Measurements from ENCODE around the gene CCDC200.
"Not testable (repeated sequence)": the region's sequence is repeated elsewhere in the genome, so short reads cannot be mapped to it uniquely, and the experiment has no call there.

Gene CCDC200

DNA sequence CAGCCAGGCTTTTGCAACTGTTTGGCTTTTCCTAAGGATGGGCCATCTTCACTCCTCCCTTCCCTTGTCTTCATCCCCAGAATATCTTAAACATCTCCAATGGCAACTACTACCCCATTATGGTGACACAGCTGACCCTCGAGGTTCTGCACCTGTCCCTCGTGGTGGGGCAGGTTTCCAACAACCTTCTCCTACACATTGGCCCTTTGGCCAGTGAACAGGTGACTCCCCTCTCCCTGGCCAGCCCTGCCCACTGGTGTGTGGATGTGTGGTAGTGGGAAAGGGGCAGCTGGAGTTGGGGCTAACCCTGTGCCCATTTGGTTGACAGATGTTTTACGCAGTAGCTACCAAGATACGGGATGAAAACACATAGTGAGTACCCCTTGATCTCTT, 12.1 kb downstream of the CCDC200 start:
- DNase-seq (ENCODE audit: low read depth): no peak

DNA sequence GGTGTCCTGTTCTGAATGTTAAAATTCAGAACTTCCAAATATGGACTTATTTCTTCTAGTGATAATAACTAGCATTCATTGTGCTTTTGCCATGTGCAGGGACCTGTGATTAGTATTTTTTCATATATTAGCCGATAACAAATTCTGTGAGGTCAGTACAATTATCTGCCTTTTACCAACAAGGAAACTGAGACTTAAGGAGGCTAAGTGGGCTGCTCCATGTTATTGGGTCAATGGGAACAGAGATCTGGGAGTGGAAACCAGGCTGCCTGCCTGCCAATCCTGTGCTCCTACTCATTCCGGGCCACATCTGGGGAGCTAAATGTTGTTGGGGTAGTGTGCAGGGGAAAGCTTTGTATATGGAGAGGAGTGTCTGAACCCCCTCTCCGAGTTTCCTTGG, 13.1 kb downstream of the CCDC200 start:
- no peak for DNase-seq (ENCODE audit: low read depth)

DNA sequence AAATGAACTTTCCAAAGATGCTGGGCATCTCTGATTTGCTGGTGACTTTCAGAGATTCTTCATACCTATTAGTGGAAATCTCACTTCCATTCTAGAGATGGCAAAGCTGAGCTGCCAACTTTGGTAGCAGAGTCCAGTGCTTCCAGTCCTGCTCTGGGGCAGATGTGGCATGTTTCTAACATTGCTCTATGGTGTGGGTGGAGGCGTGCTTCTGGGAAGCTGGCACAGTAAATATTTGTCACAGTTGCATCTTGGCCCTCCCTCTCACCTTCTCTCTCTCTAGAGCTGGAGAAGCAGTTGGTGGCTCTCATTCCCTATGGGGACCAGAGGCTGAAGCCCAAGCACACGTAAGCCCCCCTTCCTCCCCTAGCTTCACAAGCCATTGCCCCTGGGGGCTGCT, 14.9 kb downstream of the CCDC200 start:
- DNase-seq (ENCODE audit: low read depth): no peak

- DNase-seq (ENCODE audit: low read depth): no peak
These were observed 15.6 kb downstream of the CCDC200 start for GRCh38 chr17:43212641-43213490.

DNA sequence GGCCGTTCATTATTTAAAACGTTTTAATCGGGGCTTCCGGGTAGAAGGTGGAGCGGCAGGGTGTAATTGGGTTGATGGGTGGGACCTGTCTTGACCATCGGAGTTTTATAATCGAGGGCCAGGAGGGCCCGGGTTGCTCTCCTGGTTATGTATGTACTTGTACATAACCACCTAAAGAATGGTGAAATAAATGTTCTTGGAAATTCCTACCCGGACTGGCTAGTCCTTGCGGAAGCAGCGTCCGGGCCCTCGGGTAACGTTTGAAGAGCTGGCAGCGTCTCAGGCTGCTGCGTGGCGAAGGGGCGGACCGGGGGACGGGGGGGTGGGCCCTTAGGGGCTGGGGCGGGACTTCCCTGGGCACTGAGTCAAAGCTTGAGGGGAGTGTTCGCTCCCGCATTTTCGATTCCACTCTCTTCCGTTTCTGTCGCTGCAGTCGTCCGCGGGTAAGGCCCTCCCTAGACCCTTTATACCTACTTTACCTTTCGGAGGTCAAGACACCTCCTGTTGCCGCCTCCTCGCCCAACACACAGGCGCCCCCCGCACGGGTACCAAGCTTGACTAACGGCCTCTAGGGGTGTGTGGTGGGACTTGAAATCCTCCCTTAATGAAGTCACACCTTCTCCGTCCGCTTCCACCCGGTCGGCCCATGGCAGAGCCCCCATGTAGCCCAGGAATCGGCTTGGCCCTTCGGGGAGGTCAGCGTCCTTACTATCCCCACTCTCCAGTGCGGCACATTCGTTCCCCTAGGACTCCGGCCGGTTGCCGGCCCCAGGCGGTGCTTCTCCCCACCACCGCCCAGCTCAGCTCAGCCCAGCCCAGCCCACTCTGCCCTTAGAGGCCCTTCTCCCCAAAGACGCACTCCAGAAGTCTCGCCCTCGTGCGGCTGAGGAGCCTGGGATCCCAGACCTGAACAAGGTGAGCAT, 16.7 kb downstream of the CCDC200 start, which contains the start of gene TMEM106A:
TMEM106A (plus strand) TSS at position 396 of the 923 bp plus-strand sequence. CDS start 1,167 bp downstream, outside the sequence.
- peak; percentile 76 for DNase-seq (ENCODE audit: low read depth)

GRCh38 chr17:43211123-43211479, 17.3 kb downstream of the CCDC200 start:
- no peak for DNase-seq (ENCODE audit: low read depth)

GRCh38 chr17:43210576-43210975, 17.8 kb downstream of the CCDC200 start:
- DNase-seq (ENCODE audit: low read depth): no peak

- not testable (repeated sequence) for DNase-seq (ENCODE audit: low read depth)
These were observed 25.4 kb downstream of the CCDC200 start for GRCh38 chr17:43203013-43203412.

- DNase-seq (ENCODE audit: low read depth): no peak
These were observed 28.3 kb downstream of the CCDC200 start for GRCh38 chr17:43200127-43200526.

- no peak for DNase-seq (ENCODE audit: low read depth)
These were observed 28.8 kb downstream of the CCDC200 start for GRCh38 chr17:43199633-43200032.

GRCh38 chr17:43193251-43193650, 35.2 kb downstream of the CCDC200 start:
- no peak for DNase-seq (ENCODE audit: low read depth)

DNA sequence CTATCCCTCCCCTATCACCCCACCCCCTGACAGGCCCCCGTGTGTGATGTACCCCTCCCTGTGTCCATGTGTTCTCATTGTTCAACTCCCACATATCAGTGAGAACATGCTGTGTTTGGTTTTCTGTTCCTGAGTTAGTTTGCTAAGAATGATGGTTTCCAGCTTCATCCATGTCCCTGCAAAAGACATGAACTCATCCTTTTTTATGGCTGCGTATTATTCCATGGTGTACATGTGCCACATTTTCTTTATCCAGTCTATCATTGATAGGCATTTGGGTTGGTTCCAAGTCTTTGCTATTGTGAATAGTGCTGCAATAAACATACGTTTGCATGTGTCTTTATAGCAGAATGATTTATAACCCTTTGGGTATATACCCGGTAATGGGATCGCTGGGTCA, 41.8 kb downstream of the CCDC200 start:
- DNase-seq (ENCODE audit: low read depth): not testable (repeated sequence)

DNA sequence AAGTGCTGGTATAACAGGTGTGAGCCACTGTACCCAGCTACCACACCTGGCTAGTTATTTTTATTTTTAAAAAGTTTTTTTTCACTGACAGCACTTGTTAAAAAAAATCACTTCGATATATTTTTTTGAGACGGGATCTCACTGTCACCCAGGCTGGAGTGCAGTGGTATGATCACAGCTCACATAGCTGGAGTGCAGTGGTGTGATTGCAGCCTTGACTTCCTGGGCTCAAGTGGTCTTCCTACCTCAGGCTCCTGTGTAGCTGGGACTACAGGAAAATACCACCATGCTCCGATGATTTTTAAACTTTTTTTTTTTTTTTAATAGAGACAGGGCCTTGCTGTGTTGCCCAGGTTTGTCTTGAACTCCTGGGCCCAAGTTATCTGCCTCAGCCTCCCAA, 44.5 kb downstream of the CCDC200 start:
- DNase-seq (ENCODE audit: low read depth): no peak

DNA sequence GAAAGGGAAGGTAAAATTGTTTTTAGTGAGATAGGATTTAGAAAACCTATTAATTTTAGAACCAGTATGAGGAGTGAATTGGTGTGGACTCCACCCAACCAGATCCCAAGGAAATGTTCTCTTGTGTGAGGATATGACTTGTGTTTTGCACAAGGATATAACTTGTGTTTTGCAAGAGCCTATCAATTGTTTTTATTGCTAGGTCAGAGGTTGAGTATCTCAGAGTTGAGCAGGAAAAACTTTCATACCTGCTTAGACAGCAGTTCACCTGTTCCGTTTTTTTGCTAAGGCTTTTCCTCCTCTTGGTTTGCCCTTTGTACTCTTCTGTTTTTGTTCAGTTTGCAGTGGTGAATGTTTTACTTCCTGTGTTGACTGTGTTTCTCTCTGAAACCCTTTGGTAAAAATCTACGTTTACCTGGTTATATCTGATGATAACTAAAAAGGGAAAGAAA, 52.3 kb downstream of the CCDC200 start:
- no peak for DNase-seq (ENCODE audit: low read depth)

DNA sequence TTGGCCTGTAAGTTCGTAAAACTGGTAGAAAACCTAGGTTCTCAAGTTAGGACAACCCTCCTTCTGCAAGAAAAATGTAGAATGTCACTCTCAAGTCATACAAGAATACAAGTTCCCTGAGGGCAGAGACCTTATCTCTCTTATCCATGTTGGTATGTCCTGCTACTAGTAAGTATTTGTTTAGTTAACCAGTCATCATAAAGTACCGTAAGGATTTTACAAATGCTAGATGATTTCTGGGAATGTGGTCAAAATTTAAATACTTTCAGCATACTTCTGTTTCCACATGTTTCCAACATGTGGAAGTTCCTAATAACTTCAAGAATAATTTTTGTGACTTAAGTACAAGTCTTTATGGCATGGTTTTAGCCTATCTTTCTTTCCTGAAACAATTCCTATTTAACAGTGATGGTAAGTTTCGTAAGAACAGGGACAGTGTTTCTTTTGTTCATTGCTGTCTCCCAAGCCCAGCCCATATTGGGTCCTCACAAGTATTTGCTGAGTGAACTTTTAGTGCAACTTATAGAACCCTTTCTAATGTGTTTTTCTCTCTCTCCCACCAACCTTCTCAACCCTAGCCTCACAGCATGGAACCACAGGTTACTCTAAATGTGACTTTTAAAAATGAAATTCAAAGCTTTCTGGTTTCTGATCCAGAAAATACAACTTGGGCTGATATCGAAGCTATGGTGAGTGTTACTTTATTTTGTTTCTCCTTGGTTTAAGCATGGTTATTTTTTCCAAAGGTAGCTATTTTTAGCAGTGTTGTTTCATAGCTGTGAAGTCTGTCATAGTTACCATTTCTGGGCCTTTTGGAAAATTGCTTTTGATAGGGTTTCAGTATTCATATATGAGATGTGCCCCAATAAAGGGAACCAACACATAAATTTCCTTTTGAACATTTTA, 53.0 kb downstream of the CCDC200 start:
- DNase-seq (ENCODE audit: low read depth): no peak

- peak; percentile 84 for DNase-seq (ENCODE audit: low read depth)
These were observed 56.6 kb downstream of the CCDC200 start for GRCh38 chr17:43171586-43172487.

Data from fibroblast of the conjunctiva (primary cell).